K562 (cell line): ENCODE data around the gene CREB3L2. TPM values are rescaled to one million over a fixed set of nuclear protein-coding genes. Genes with fewer than 3 reads are reported as not detected.

ENCODE experiments used
- ATAC-seq: fragments of 200-7000 bp; cut with Tn5 transposase; 3 replicates; pipeline ENCODE4 v1.9.1; 2020; ENCODE audit warnings: moderate library complexity
- BruUV-seq: library from RNA; stranded (reverse); fragments of 400-500 nt; replicated peaks from 2 replicates; lab custom pipeline; 2021; lab: Mats Ljungman, UMichigan
- CTCF ChIA-PET: fragments of 300-600 bp; formaldehyde crosslinking; extraction: SDS; loops from one replicate; lab custom pipeline; 2021; ENCODE audit warnings: low intra/inter-chr PET ratio; lab: Yijun Ruan, JAX
- POLR2A ChIA-PET: fragments of 300-600, 350-650 bp; sonication (Branson Sonifier 250); formaldehyde crosslinking; extraction: SDS; loops from one replicate; lab custom pipeline; 2021; ENCODE audit warnings: antibody characterized with exemption, inconsistent platforms; lab: Yijun Ruan, JAX
- DNase-seq, 4 experiments: peaks; one replicate each; pipeline versions ENCODE4 v3.0.0 to v3.0.0-alpha.2; 2011 to 2018; ENCODE audit warnings: low spot score in 3 of 4, mixed read lengths in 3 of 4; ENCODE audit errors: extremely low read depth in 1 of 4
- FAIRE-seq: peaks from 2 replicates; lab custom pipeline; 2011; peaks lifted over from hg19 to GRCh38; lab: Jason Lieb, UNC
- H2AFZ ChIP-seq: 2 replicates; pipeline ENCODE4 v1.6.0; 2011; ENCODE audit warnings: low read depth, low read length, control low read depth, inconsistent platforms
- H3K27ac ChIP-seq: fragments of 200-600 bp; 3 replicates; pipeline ENCODE4 v1.8.0; 2011; ENCODE audit warnings: low read depth, mild to moderate bottlenecking, control low read depth, inconsistent platforms, low read length, moderate library complexity, mixed read lengths; ENCODE audit errors: extremely low read depth
- H3K27me3 ChIP-seq, 2 experiments: fragments of 300-600 bp in 1 of 2; 2 replicates in 1 of 2; 3 replicates in 1 of 2; pipeline versions ENCODE4 v1.6.0 to v1.8.0; 2011; ENCODE audit warnings: inconsistent platforms in 2 of 2, low read length in 2 of 2, mild to moderate bottlenecking in 1 of 2, mixed read lengths in 1 of 2, moderate library complexity in 1 of 2; ENCODE audit not compliant: control insufficient read depth in 2 of 2, insufficient read depth in 2 of 2
- H3K36me3 ChIP-seq: fragments of 300-600 bp; 3 replicates; pipeline ENCODE4 v1.8.0; 2011; ENCODE audit warnings: mild to moderate bottlenecking, low read length, inconsistent platforms; ENCODE audit not compliant: control insufficient read depth, insufficient read depth
- H3K4me1 ChIP-seq, 2 experiments: fragments of 200-600 bp in 1 of 2; replicated peaks in 1 of 2; 2 replicates in 1 of 2; 3 replicates in 1 of 2; pipeline versions ENCODE4 v1.5.1 to v1.8.0; 2011; ENCODE audit warnings: inconsistent platforms in 2 of 2, low read length in 2 of 2, mild to moderate bottlenecking in 1 of 2, mixed read lengths in 1 of 2, moderate library complexity in 1 of 2; ENCODE audit not compliant: control insufficient read depth in 2 of 2, insufficient read depth in 2 of 2
- H3K4me2 ChIP-seq: 2 replicates; pipeline ENCODE4 v1.6.1; 2011; ENCODE audit warnings: low read length, control low read depth, inconsistent platforms, mixed read lengths; ENCODE audit not compliant: insufficient read depth
- H3K4me3 ChIP-seq: fragments of 200-600 bp; sonication (generic), shearing (Covaris generic); 2 replicates; pipeline ENCODE4 v1.5.1; 2016; ENCODE audit warnings: control low read depth, inconsistent platforms
- H3K79me2 ChIP-seq: fragments of 200-600 bp; 3 replicates; pipeline ENCODE4 v1.8.0; 2011; ENCODE audit warnings: low read length, inconsistent platforms; ENCODE audit not compliant: control insufficient read depth, insufficient read depth
- H3K9ac ChIP-seq, 2 experiments: 2 replicates each; pipeline versions ENCODE4 v1.6.0 to v1.6.1; 2011; ENCODE audit warnings: low read depth in 2 of 2, low read length in 2 of 2, control low read depth in 1 of 2, inconsistent platforms in 1 of 2, mild to moderate bottlenecking in 1 of 2, mixed read lengths in 1 of 2; ENCODE audit not compliant: insufficient read depth in 1 of 2
- H3K9me1 ChIP-seq: one replicate; pipeline ENCODE4 v1.6.0; 2011; ENCODE audit warnings: inconsistent platforms, mild to moderate bottlenecking, low read length, moderate library complexity; ENCODE audit not compliant: control insufficient read depth, insufficient read depth
- H3K9me3 ChIP-seq: replicated peaks from 2 replicates; pipeline ENCODE4 v1.5.1; 2011; ENCODE audit warnings: low read depth, low read length, inconsistent platforms; ENCODE audit not compliant: control insufficient read depth, insufficient read depth
- H4K20me1 ChIP-seq: replicated peaks from 2 replicates; pipeline ENCODE4 v1.6.1; 2011; ENCODE audit warnings: low read length, inconsistent platforms, mixed read lengths; ENCODE audit not compliant: control insufficient read depth, insufficient read depth
- GATA2 ChIP-seq: sonication (generic); formaldehyde crosslinking; IDR thresholded peaks from 2 replicates; pipeline ENCODE4 v1.4.0; 2020; ENCODE audit warnings: mild to moderate bottlenecking, missing genetic modification reagents
- MAFK ChIP-seq: IDR thresholded peaks from 2 replicates; pipeline ENCODE4 v1.6.1; 2011; ENCODE audit warnings: low read length, improper control_type of control experiment
- PBX2 ChIP-seq, 2 experiments: IDR thresholded peaks in 1 of 2; conservative IDR thresholded peaks in 1 of 2; 2 replicates each; pipeline ENCODE4 v1.6.1; 2016; ENCODE audit warnings: low read depth in 2 of 2, mild to moderate bottlenecking in 1 of 2, missing compliant biosample characterization in 1 of 2, missing genetic modification characterization in 1 of 2, moderate library complexity in 1 of 2
- RUNX1 ChIP-seq: sonication (generic); IDR thresholded peaks from 2 replicates; pipeline ENCODE4 v1.6.1; 2016; ENCODE audit warnings: antibody characterized with exemption, low read depth
- SIN3B ChIP-seq: fragments of 450-650 bp; IDR thresholded peaks from 2 replicates; pipeline ENCODE4 v1.6.1; 2017; ENCODE audit warnings: low read depth, mild to moderate bottlenecking, moderate library complexity
- TCFL5 ChIP-seq: fragments of 250-450 bp; sonication (Bioruptor Pico); conservative IDR thresholded peaks from 2 replicates; pipeline ENCODE4 v1.6.1; 2021; ENCODE audit warnings: mild to moderate bottlenecking, moderate library complexity, matching md5 sums
- ZNF282 ChIP-seq: sonication (generic); formaldehyde crosslinking; IDR thresholded peaks from 2 replicates; pipeline ENCODE4 v1.8.1; 2023; ENCODE audit warnings: missing genetic modification reagents
- ZNF316 ChIP-seq: fragments of 450-650 bp; IDR thresholded peaks from 2 replicates; pipeline ENCODE4 v1.6.1; 2016
- WGBS: fragments of 100-300 bp; shearing (Covaris generic); methylation state at CpG from one replicate; pipeline ENCODE4 v1.1.6; 2016; ENCODE audit warnings: low coverage, mixed read lengths; ENCODE audit not compliant: insufficient coverage; ENCODE audit errors: missing lambda C conversion rate; 5-methylcytosine and 5-hydroxymethylcytosine counted together
- in situ Hi-C: fragments of 300-500 bp; cut with MboI; formaldehyde crosslinking; loops from 4 replicates; pipeline ENCODE4 v1.15.0; 2018; ENCODE audit warnings: inconsistent platforms, mixed read lengths
- intact Hi-C: fragments of 100-400 bp; cut with micrococcal nuclease; formaldehyde crosslinking; loops from 2 replicates; pipeline ENCODE4 v1.14.2; 2022
- polyA plus RNA-seq, 8 experiments: library from polyadenylated mRNA; depleted of rRNA in 4 of 8; stranded (reverse) in 5 of 8; unstranded in 3 of 8; fragments of >200 nt; fragmentation: Nextera tagmentation in 2 of 8; fragmentation: Illumina TruSeq in 1 of 8; extraction: Ambion mirVana in 2 of 8; extraction: Trizol in 1 of 8; gene quantifications; 2 replicates each; pipeline versions ENCODE4 v1.2.1 to v1.2.3, GENCODE V29; 2011 to 2014; ENCODE audit warnings: inconsistent platforms in 1 of 8, missing spikeins in 1 of 8
- total RNA-seq, 7 experiments: library from RNA; depleted of rRNA in 6 of 7; stranded (reverse); fragments of >200 nt in 6 of 7; fragmentation: Illumina TruSeq in 2 of 7; extraction: Trizol in 2 of 7; gene quantifications; 2 replicates each; pipeline versions ENCODE4 v1.2.1 to v1.2.3, GENCODE V29; 2011 to 2021; ENCODE audit warnings: low replicate concordance in 1 of 7

Gene CREB3L2
- total and polyA plus RNA-seq, 9 of the 15 experiments (the other 6 are each of a cell fraction or from before 2014, with no cell fraction given), result 7.1 to 45.6 (median 15.8) TPM

- no peak for TF ChIP-seq PBX2 (CRISPR knock-in tag; IDR thresholded peaks at IDR 0.05; ENCODE audit: low read depth)
- TF ChIP-seq PBX2 (tag; conservative IDR thresholded peaks at IDR 0.05; ENCODE audit: low read depth), result no peak
- no peak for TF ChIP-seq ZNF282 (CRISPR knock-in tag)
- no peak for TF ChIP-seq GATA2 (CRISPR knock-in tag)
- TF ChIP-seq MAFK, result no peak
- no peak for TF ChIP-seq ZNF316
- TF ChIP-seq TCFL5 (CRISPR knock-in tag), result no peak
Measured at GRCh38 chr7:137916980-137917645, 84.8 kb downstream of the CREB3L2 start (continued).

GRCh38 chr7:137916564-137916963, 85.3 kb downstream of the CREB3L2 start:
- intact Hi-C loops (no loop called here), in situ Hi-C loops (no loop called here)
- no peak for TF ChIP-seq RUNX1
- TF ChIP-seq SIN3B, result no peak
- ChIA-PET CTCF (no interaction called here), POLR2A (interaction anchor here (0.7 kb wide), 1 partner anchor 34 kb away, joined by 3 read pairs; no protein-coding TSS in a partner anchor)
- no peak for DNase-seq
- Histone ChIP-seq H3K27ac (no peak overlapping the region), H3K9me3 (no peaks in the 10 kb centered on the region), H3K4me1 (peaks cover 0 to 3% of the 10 kb centered on the region in 2 experiments; a peak in 1 of 5 replicates), H2AFZ (no peak overlapping the region), H3K4me2 (no peak overlapping the region), H3K4me3 (no peak overlapping the region), H3K9ac (no peak overlapping the region), H3K36me3 (peaks cover 55% of the 10 kb centered on the region), H3K27me3 (no peaks in the 10 kb centered on the region), H3K9me1 (no peaks in the 10 kb centered on the region), H4K20me1 (no peaks in the 10 kb centered on the region), H3K79me2 (peaks cover 2% of the 10 kb centered on the region)
- no peak for ATAC-seq
- 87% methylated on average over 7 of the region's 8 CpGs for WGBS
- BruUV-seq, result no TSS peak
- no peak for FAIRE-seq
